HG02884 (cell line): ENCODE measurements around the gene CSNK1A1L.

ENCODE experiments used
- ATAC-seq: cut with Tn5 transposase; IDR thresholded peaks from one replicate; pipeline ENCODE4 v1.9.1; 2021; ENCODE audit warnings: mild to moderate bottlenecking, moderate library complexity; ENCODE audit not compliant: unreplicated experiment

Gene CSNK1A1L

DNA sequence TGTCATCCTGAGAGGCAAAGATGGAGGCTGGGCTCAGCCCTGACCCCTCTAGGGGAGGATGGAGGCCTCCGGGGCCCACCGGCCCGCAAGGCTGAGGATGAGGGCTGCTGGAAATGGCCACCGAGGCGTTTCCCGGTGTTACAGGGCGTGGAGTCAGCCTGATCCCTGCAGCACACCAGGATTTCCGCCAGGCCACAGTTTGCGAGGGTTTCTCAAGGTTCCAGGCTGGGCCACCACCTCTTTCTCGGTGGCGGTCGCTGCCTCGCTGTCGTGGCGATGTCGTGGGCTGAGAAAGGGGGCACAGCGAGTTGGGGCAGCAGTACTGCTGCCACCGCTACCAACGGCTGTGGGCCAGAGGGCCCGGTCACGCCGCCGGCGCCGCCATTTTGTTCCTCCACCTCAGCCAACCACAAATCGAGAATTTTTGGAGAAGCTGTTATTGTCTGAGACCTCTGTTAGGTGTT is at the start of gene CSNK1A1L:
CSNK1A1L (minus strand) TSS at position 414 of the 464 bp plus-strand sequence; CDS start at position 6, 408 bp downstream.
- no peak for ATAC-seq

GRCh38 chr13:37149380-37149779 is 43.9 kb upstream of the CSNK1A1L start:
- ATAC-seq: no peak

GRCh38 chr13:37148501-37148900 is 43.0 kb upstream of the CSNK1A1L start:
- no peak for ATAC-seq

DNA sequence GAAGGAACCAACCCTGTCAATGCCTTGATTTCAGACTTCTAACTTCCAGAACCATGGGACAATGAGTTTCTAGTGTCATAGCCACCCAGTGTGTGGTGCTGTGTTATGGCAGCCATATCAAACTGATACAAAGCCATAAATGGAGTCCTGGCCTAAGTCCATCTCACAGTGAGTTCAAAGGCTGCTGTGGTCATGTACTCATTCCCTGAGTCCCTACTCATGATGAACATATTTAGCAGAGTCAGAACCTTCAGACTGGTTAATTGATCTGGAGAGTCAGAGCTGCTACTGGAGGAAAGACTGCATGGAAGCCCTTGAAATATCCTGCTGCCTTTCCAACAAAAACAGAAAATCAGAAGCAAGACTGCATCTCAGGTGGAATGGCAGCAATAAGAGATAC is 39.2 kb upstream of the CSNK1A1L start:
- no peak for ATAC-seq

- ATAC-seq: no peak
Measured at GRCh38 chr13:37143911-37144310, 38.4 kb upstream of the CSNK1A1L start.

- ATAC-seq: no peak
Measured at GRCh38 chr13:37142877-37143276, 37.4 kb upstream of the CSNK1A1L start.

GRCh38 chr13:37141011-37141410 is 35.5 kb upstream of the CSNK1A1L start:
- no peak for ATAC-seq

- ATAC-seq: no peak
Measured at GRCh38 chr13:37139356-37139755, 33.9 kb upstream of the CSNK1A1L start.

DNA sequence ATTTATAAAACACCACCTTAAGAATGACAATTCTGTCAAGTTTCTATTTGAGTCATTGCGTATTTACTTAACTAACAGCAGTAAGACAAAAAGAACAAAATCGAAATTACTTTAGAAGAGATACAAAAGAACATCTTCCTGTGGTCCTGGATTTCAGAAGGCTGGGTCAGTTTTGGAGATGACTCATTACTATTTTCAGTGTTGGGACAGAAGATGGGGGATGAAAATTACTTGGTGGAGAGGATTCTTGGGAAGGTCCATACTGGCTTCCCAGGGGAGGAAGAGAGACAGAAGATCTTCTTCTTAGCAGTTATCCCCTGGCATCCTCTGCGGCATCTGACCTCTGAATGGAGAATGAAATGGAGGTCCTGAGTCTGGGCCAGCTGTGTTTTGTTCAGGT is 33.5 kb upstream of the CSNK1A1L start:
- ATAC-seq: no peak

- ATAC-seq: no peak
Measured at GRCh38 chr13:37138169-37138568, 32.7 kb upstream of the CSNK1A1L start.

- no peak for ATAC-seq
Measured at GRCh38 chr13:37136633-37137032, 31.2 kb upstream of the CSNK1A1L start.

DNA sequence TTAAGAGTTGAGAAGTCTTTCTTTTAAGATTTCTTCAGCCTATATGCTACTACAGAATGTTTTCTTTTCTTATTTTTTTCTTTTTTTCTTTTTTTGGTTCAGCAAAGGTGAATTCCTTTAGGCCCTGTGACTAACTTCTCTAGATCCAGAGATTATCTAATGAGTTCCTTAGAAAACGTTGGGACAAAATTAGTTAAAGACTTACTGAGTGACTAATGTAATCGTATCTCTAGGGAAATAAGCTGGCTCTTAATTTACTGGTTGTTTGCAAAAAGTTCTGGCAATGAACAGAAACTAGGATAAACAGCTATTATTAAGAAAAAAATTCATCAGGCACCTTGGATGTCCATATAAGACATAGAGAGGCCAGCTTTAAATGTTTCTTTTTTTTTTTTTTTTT is 30.7 kb upstream of the CSNK1A1L start:
- ATAC-seq: no peak

DNA sequence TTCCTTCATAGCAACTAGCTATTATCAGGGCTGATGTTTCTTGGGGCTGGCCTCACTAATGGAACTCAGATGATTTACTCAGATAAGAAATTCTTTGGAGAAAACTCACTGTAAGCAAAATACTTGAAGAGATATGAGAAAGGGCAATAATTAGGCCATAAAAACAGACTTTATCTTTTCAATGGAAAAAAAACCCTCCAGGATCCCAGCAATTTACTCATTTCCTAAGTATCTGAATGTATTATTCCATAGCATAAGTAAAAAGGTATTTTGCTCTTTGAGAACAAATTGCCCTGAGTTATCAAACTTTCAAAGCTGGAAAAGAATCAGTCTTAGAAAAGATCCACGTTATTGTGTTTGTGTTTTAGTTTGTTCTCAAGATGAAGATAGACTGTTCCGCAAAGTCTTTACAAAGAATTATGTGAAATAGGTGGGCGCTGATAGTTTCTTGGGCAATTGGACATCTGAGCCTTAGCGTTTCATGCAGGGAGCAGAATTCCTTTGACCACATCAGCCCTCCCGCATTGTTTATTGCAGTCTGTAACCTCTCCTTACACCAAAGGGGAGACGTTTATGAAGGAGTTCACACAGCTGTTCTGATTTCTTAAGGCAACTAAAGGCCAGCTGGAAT is 29.1 kb upstream of the CSNK1A1L start:
- ATAC-seq: no peak

- ATAC-seq: no peak
Measured at GRCh38 chr13:37132211-37132610, 26.7 kb upstream of the CSNK1A1L start.

GRCh38 chr13:37131092-37131491 is 25.6 kb upstream of the CSNK1A1L start:
- no peak for ATAC-seq

GRCh38 chr13:37129866-37130265 is 24.4 kb upstream of the CSNK1A1L start:
- no peak for ATAC-seq

DNA sequence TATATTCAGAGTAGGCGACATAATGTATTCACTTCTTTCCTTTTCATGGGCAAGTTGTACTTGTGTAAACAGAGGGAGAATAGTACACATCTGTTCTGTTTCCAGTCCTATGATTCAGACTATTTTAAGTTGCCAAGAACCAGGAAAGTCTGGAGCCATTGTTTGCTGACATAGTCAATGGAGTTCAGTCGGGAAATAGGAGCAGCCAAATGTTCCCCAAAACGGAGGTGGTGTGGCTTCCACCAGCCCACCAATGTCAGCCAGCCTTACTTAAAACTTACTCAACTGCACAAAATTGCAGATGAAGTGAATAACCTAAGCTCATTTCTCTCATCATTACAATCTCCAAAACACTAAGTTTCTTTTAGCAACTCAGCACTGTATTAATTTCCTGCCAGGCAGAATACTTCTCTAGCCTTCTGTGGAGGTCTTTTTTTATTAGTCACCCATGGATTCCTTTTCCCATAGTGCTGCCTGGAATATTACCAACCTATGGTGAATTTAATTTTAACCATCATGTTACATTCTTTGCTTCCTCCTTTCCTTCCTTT is 22.3 kb upstream of the CSNK1A1L start:
- no peak for ATAC-seq

GRCh38 chr13:37123337-37123736 is 17.9 kb upstream of the CSNK1A1L start:
- ATAC-seq: no peak

DNA sequence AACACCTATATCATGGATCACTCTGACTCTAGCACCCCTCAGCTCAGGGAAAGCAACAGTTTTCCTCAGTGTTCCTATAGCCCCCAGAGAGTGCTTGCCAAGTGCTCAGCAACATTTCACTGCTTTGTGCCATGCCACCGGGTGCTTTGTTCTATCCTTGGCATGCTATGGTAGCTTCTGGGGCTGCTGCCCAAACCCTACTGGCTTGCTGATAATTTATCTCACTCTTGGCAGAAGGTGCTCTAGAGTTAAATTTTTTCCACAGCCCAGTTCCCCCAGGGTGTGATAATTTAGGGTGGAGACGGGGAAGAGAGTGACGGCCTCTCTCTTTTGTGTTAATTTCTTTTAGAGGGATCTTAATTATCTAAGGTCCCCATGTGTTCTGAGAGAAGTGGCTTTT is 12.6 kb upstream of the CSNK1A1L start:
- ATAC-seq: no peak

- no peak for ATAC-seq
Measured at GRCh38 chr13:37114250-37114649, 8.8 kb upstream of the CSNK1A1L start.

- no peak for ATAC-seq
Measured at GRCh38 chr13:37113534-37113933, 8.1 kb upstream of the CSNK1A1L start.

- no peak for ATAC-seq
Measured at GRCh38 chr13:37109051-37109678, 3.7 kb upstream of the CSNK1A1L start.
